B cell (primary cell): ENCODE results near the gene DUSP11. TPM values are rescaled to one million over a fixed set of nuclear protein-coding genes. Genes with fewer than 3 reads are reported as not detected.

Experiments
- ATAC-seq: fragments of 200-7000 bp; cut with Tn5 transposase; one replicate; pipeline ENCODE4 v1.10.0; 2021; ENCODE audit warnings: low read depth, mild to moderate bottlenecking, moderate number of reproducible peaks, moderate library complexity
- CTCF ChIA-PET: fragments of 350-600 bp; sonication (Branson Sonifier 250); formaldehyde crosslinking; loops from one replicate; lab custom pipeline; 2021; ENCODE audit warnings: antibody characterized with exemption, inconsistent platforms; lab: Charles Lee
- POLR2A ChIA-PET: fragments of 350-600 bp; sonication (Branson Sonifier 250); formaldehyde crosslinking; loops from one replicate; lab custom pipeline; 2021; ENCODE audit warnings: antibody characterized with exemption; lab: Charles Lee
- DNase-seq: peaks from one replicate; pipeline ENCODE4 v3.0.0; 2013
- H2AFZ ChIP-seq: 2 replicates; pipeline ENCODE4 v1.6.1; 2012; ENCODE audit warnings: mild to moderate bottlenecking, low read depth, low read length; ENCODE audit not compliant: insufficient read depth, poor library complexity, severe bottlenecking
- H3K27ac ChIP-seq, 2 donors: 1 replicate in 1 of 2; 2 replicates in 1 of 2; pipeline ENCODE4 v1.5.1; 2012 to 2013; ENCODE audit warnings: low read length in 2 of 2, mild to moderate bottlenecking in 2 of 2, moderate library complexity in 1 of 2
- H3K27me3 ChIP-seq, 4 experiments: fragments of 200-600 bp in 1 of 4; sonication (generic) in 1 of 4; replicated peaks in 1 of 4; 1 replicate in 2 of 4; 2 replicates in 2 of 4; pipeline versions ENCODE4 v1.6.1 to v1.7.0; 2013 to 2016; ENCODE audit warnings: low read length in 3 of 4, mild to moderate bottlenecking in 2 of 4, mixed read lengths in 1 of 4, moderate library complexity in 1 of 4; ENCODE audit not compliant: insufficient read depth in 4 of 4, control insufficient read depth in 3 of 4; ENCODE audit errors: control extremely low read depth in 1 of 4
- H3K36me3 ChIP-seq, 2 experiments: replicated peaks in 1 of 2; 1 replicate in 1 of 2; 2 replicates in 1 of 2; pipeline versions ENCODE4 v1.6.1 to v1.7.1; 2013; ENCODE audit warnings: low read length in 1 of 2; ENCODE audit not compliant: insufficient read depth in 2 of 2, control insufficient read depth in 1 of 2; ENCODE audit errors: control extremely low read depth in 1 of 2, extremely low read depth in 1 of 2
- H3K4me1 ChIP-seq, 2 donors: fragments of 200-600 bp in 1 of 2; sonication (generic) in 1 of 2; 1 replicate in 1 of 2; 2 replicates in 1 of 2; pipeline versions ENCODE4 v1.5.1 to v1.6.1; 2013 to 2017; ENCODE audit warnings: low read length in 2 of 2; ENCODE audit not compliant: control insufficient read depth in 2 of 2, insufficient read depth in 2 of 2
- H3K4me2 ChIP-seq: replicated peaks from 2 replicates; pipeline ENCODE3; 2012; ENCODE audit warnings: mild to moderate bottlenecking, low read depth, low read length; ENCODE audit not compliant: poor library complexity, severe bottlenecking
- H3K4me3 ChIP-seq, 5 experiments: fragments of 200-600 bp in 1 of 5; sonication (generic) in 1 of 5; 1 replicate in 3 of 5; 2 replicates in 2 of 5; pipeline versions ENCODE4 v1.5.1 to v1.7.0; 2011 to 2016; ENCODE audit warnings: low read length in 4 of 5, mild to moderate bottlenecking in 4 of 5, low read depth in 2 of 5, control low read depth in 1 of 5, moderate library complexity in 1 of 5; ENCODE audit not compliant: insufficient read depth in 1 of 5; ENCODE audit errors: control extremely low read depth in 1 of 5, extremely low read depth in 1 of 5
- H3K79me2 ChIP-seq: fragments of 200-600 bp; sonication (generic); one replicate; pipeline ENCODE4 v1.6.0; 2016; ENCODE audit warnings: low read length; ENCODE audit not compliant: control insufficient read depth, insufficient read depth
- H3K9ac ChIP-seq: fragments of 200-600 bp; sonication (generic); 2 replicates; pipeline ENCODE4 v1.6.1; 2017; ENCODE audit warnings: mild to moderate bottlenecking, low read length, moderate library complexity
- H3K9me3 ChIP-seq, 3 donors: one replicate each; pipeline versions ENCODE4 v1.6.1 to v1.7.1; 2013; ENCODE audit warnings: low read length in 2 of 3; ENCODE audit not compliant: control insufficient read depth in 2 of 3, insufficient read depth in 1 of 3; ENCODE audit errors: control extremely low read depth in 1 of 3
- H4K20me1 ChIP-seq: 2 replicates; pipeline ENCODE4 v1.6.0; 2012; ENCODE audit warnings: mild to moderate bottlenecking, low read length; ENCODE audit not compliant: insufficient read depth, control insufficient read depth, poor library complexity, severe bottlenecking
- H3K27ac Mint-ChIP-seq: one replicate; pipeline ENCODE4 v1.8.0; 2021; ENCODE audit warnings: mixed read lengths
- H3K27me3 Mint-ChIP-seq: one replicate; pipeline ENCODE4 v1.8.0; 2021; ENCODE audit warnings: mixed read lengths
- H3K4me1 Mint-ChIP-seq: one replicate; pipeline ENCODE4 v1.8.0; 2021; ENCODE audit warnings: mixed read lengths
- H3K4me3 Mint-ChIP-seq: one replicate; pipeline ENCODE4 v1.8.0; 2021; ENCODE audit warnings: mixed read lengths
- H3K9me3 Mint-ChIP-seq: one replicate; pipeline ENCODE4 v1.8.0; 2022; ENCODE audit warnings: mixed read lengths; ENCODE audit not compliant: insufficient read depth
- CTCF ChIP-seq: fragments of 200-600 bp; IDR thresholded peaks from one replicate; pipeline ENCODE4 v1.8.0; 2022; ENCODE audit warnings: antibody characterized with exemption, mild to moderate bottlenecking
- EZH2 ChIP-seq: IDR thresholded peaks from 2 replicates; pipeline ENCODE4 v1.6.1; 2012; ENCODE audit warnings: borderline replicate concordance, low read depth, mild to moderate bottlenecking, moderate library complexity, low read length; ENCODE audit not compliant: insufficient read depth, poor library complexity, severe bottlenecking
- WGBS: methylation state at CpG from one replicate; pipeline ENCODE4 v1.1.5; 2013; ENCODE audit warnings: missing lambda C conversion rate; ENCODE audit not compliant: insufficient coverage; 5-methylcytosine and 5-hydroxymethylcytosine counted together
- intact Hi-C: fragments of 100-400 bp; cut with micrococcal nuclease; formaldehyde crosslinking; loops from one replicate; pipeline ENCODE4 v1.10.0; 2022
- polyA minus RNA-seq: library from RNA; depleted of rRNA, polyadenylated mRNA; stranded (reverse); fragments of >200 nt; gene quantifications from 2 replicates; pipeline ENCODE4 v1.2.3, GENCODE V29; 2012
- polyA plus RNA-seq: library from polyadenylated mRNA; depleted of rRNA; stranded (reverse); fragments of >200 nt; gene quantifications from 2 replicates; pipeline ENCODE4 v1.2.3, GENCODE V29; 2012
- total RNA-seq, 2 donors: library from RNA; stranded (reverse); fragments of 120-200 nt in 1 of 2; gene quantifications; 1 replicate in 1 of 2; 2 replicates in 1 of 2; pipeline versions ENCODE4 v1.2.3 to v1.2.4, GENCODE V29; 2013 to 2022

DUSP11 gene
- total RNA-seq (42.2 and 43.0 TPM in 2 replicates), polyA plus RNA-seq (15.7 and 16.0 TPM in 2 replicates), polyA minus RNA-seq (17.3 and 29.0 TPM in 2 replicates)
- total RNA-seq (2013) = 39.4 TPM

GRCh38 chr2:73779467-73780236 lies at the start of gene DUSP11:
DUSP11 (minus strand) TSS chr2:73780103; CDS start chr2:73779974, 129 bp downstream.
- DNase-seq = peak; percentile 98
- Histone ChIP-seq H3K79me2 (peaks cover 44% of the 10 kb centered on the region), H3K4me3 (peak within 1 kb of the TSS; percentile 64 to 95 (median 91)), H3K27ac (peak within 1 kb of the TSS; percentile 72 to 94), H3K4me1 (peaks cover 11 to 18% of the 10 kb centered on the region in 2 donors), H3K27me3 (no peaks in the 10 kb centered on the region), H4K20me1 (no peaks in the 10 kb centered on the region), H3K4me2 (peak within 1 kb of the TSS; percentile 80), H3K36me3 (peaks cover 6 to 24% of the 10 kb centered on the region in 2 experiments), H2AFZ (peak within 1 kb of the TSS; percentile 89), H3K9me3 (no peaks in the 10 kb centered on the region), H3K9ac (peak within 1 kb of the TSS; percentile 86)
- ChIA-PET CTCF (interaction anchor here (1.0 kb wide), 1 partner anchor 49 kb away, joined by 3 read pairs; the partner anchor contains the start of gene STAMBP), POLR2A (interaction anchor here (0.6 to 0.9 kb wide), 2 partner anchors 399 to 419 kb away, joined by 3 read pairs; partner anchors contain the start of genes MOB1A and MTHFD2)
- ATAC-seq = peak; percentile 100
- Mint-ChIP-seq H3K4me3 (peak within 1 kb of the TSS; percentile 100), H3K27ac (peak within 1 kb of the TSS; percentile 99), H3K9me3 (no peaks in the 10 kb centered on the region), H3K27me3 (peaks cover 10% of the 10 kb centered on the region), H3K4me1 (peaks cover 22% of the 10 kb centered on the region)
- peak; percentile 95 for TF ChIP-seq CTCF
- no peak for TF ChIP-seq EZH2
- intact Hi-C loops = loop anchor here (1.0 kb wide), 2 partner anchors 42 to 49 kb away; partner anchors contain the start of genes STAMBP and TPRKB
- WGBS = under 1% methylated on average over 39 of the region's 40 CpGs
